ENCODE measurements around the gene TYW1B.
"Not testable (repeated sequence)": the region's sequence is repeated elsewhere in the genome, so short reads cannot be mapped to it uniquely, and the experiment has no call there.

DNA sequence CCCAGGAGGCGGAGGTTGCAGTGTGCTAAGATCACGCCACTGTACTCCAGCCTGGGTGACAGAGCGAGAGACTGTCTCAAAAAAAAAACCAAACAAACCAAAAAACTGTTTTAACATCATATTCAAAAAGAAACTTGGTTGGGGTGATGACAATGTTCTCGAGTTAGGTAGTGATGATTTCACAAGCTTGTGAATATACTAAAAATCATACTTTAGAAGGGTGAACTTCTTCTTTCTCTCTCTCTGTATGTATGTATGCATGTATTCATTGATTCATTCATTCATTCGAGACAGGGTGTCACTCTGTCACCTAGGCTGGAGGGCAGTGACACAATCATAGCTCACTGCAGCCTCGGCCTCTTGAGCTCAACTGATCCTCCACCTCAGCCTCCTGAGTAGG lies 151.1 kb downstream of the TYW1B start:
- TF ChIP-seq CTCF (conservative IDR thresholded peaks at IDR 0.05 in 1 of 2, IDR thresholded peaks at IDR 0.05 in 1 of 2; ENCODE audit: low read depth in 1 of 2, low read length in 2 of 2); EZH2 (IDR thresholded peaks at IDR 0.05; ENCODE audit: low read length, missing control alignments): not testable (repeated sequence)

Measured in fibroblast of lung (primary cell).